GM21515 (cell line): ENCODE results near the gene ARHGEF10L.

ENCODE experiments used
- ATAC-seq: cut with Tn5 transposase; IDR thresholded peaks from one replicate; pipeline ENCODE4 v1.9.1; 2021; ENCODE audit not compliant: unreplicated experiment

Gene ARHGEF10L

DNA sequence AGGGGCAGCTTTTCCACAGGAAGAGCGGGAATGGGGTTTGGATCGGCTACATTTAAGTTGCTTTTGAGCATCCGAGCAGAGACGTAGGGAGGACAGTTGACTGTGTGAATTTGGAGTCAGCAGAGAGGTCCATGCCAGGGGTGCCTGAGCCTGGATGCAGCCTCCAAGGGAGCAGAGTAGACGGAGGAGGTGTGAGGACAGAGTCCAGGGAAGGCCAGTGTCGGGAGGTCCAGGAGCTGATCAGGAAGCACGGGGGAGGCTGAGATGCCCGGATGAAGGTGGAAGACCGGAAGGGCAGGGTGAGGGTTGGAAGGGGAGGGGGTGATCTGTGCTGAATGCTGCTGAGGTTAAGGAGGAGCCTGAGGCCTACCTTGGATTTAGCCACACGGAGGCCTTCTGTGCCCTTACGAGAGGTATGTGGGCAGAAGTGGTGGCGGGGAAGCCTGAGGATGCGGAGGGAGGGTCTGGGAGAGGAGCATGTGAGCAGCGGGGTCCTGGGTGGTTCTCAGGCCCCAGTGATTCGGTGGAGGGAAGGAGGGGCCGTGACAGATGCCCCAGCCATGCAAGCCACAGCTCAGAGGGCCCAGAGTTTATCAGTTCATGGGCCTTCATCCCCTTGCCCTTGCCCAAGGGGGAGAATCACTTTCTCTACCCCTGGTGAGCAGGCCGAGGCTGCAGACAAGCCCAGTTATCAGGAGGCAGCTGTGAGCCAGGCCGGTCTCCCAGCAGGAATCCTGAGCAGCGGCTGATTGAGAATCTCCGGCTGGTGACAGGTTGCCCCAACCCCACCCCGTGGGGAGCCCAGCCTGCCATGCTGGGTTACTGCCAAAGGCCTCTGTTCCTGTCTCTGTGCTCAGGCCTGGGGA is 161.7 kb downstream of the ARHGEF10L start:
- no peak for ATAC-seq

DNA sequence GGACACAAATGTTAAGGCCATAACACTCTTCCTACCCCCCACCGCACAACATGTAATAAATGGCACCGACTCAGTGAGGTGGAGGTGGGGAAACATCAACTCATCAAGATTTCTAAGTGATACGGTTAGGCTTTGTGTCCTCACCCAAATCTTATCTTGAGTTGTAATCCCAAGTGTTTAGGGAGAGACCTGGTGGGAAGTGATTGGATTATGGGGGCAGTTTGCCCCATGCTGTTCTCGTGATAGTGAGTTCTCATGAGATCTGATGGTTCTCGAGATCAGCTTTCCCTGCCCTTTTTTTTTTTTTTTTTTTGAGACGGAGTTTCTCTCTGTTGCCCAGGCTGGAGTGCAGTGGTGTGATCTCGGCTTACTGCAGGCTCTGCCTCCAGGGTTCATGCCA is 164.7 kb downstream of the ARHGEF10L start:
- ATAC-seq, result no peak

DNA sequence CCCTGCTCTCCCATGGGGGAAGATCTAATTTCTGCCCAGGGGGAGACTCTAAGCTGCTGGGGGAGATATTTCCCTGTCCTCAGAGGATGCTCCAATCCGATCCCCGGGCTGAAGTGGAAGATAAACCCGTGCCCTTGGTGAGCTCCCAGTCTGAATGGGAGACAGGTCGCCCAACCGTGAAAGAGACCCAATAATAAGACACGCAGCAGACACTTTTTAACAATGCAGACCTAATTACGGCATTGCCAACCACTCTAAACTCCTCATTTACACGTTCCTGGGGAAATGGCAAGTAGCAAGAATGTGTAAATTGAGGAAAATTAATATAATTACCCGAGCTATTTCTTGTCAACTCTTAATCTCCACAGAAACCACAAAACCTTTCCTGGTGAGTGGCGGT is 166.9 kb downstream of the ARHGEF10L start:
- no peak for ATAC-seq

DNA sequence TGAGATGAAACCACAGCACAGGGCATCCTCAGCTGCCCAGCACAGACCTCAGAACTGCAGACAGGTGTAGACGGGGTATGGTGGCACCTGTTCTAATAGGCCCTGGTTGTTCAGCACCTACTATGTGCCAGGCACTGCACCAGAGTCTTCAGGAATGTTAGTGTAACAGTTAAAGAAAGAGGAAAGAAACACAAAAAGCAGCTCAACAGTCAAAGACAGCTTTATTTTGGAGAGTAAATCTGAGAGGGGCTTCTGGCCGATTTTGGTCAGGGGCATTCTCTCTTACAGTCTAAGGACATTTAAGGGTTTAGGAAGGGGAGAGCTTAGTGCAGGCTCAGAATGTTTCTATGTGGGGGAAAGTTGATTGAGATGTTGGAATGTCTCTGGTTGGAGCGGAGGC is 170.5 kb downstream of the ARHGEF10L start:
- no peak for ATAC-seq

DNA sequence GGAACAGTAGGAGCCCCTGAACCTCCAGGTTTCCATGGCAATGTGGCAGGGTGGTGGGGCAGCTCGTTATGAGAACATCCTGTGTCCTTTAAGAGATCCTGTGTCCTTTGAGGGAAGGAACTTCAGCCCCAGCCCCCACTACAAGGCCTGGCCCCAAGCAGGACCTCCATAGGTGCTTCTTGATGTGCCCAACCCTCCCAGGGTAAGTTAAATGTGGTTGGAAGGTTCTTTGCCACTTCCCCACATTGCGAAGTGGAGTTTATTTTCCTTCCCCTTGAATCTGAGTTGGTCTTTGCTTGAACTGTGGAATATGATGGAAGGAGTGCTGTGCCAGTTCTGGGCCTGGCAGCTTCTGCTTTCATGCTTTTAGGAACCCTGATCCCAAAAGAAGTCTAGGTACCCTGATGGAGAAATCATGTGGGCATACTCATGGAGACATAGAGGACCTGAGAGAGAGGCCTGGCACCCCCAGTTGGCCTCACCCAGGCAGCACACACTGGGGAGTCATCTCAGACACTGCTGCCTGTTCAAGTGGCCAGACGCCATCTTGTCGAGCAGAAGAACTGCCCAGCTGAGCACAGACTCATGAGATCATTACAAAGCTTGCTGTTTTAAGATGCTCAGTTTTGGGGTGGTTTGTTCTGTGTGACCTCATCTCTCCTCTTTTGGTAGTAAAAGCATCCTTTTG is 171.5 kb downstream of the ARHGEF10L start:
- no peak for ATAC-seq

DNA sequence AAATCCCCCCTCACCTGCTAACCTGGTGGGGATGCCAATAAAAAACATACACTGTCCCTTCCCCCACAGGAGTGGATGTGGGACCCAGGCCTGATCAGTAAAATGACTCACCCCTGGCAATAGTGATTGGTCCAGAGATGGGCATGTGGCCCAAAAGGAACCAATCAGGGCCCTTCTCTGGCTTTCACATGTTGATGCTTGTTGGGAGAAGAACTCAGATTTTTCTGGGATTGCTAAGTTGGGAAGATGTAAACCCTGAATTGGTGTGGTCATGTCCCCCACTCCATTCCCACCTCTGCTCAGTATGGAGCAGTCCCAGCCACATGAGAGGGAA is 172.0 kb downstream of the ARHGEF10L start:
- no peak for ATAC-seq

DNA sequence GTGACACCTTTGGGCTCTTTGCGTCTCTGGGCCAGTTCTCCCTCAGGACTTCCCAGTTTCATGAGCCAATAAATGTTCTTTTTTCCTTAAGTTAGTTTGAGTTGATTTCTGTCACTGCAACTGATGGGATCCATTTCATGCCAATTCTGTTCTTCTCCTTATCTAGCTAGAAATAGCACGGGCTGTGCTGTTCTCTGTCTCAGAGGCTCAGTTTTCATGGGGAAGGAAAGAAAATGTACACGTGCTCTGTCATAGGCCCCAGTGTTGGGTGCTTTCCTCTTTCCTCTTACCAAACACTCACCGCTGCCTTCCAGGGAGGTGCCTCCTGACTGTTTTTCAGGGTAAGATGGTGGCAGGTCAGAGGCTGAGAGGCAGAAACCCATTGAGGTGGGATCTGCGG is 172.4 kb downstream of the ARHGEF10L start:
- ATAC-seq, result no peak

DNA sequence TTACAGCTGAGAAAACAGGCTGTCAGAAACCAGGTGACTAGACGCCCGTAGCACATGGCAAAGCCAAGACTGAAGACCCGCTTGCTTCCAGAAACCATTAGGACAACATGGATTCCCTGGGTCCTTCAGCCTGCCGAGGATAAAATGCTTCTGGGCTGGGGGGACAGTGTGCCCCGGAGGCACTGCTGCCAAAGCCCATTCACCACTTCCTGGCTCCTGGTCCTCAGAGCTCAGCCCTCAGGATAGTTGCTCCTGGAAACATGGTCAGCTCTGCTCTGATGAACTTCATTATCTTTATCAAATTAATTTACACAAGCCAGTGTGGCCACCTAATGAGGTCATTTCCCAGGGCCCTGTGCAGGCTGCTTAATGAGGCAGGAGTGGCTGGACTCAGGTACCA is 174.5 kb downstream of the ARHGEF10L start:
- no peak for ATAC-seq

DNA sequence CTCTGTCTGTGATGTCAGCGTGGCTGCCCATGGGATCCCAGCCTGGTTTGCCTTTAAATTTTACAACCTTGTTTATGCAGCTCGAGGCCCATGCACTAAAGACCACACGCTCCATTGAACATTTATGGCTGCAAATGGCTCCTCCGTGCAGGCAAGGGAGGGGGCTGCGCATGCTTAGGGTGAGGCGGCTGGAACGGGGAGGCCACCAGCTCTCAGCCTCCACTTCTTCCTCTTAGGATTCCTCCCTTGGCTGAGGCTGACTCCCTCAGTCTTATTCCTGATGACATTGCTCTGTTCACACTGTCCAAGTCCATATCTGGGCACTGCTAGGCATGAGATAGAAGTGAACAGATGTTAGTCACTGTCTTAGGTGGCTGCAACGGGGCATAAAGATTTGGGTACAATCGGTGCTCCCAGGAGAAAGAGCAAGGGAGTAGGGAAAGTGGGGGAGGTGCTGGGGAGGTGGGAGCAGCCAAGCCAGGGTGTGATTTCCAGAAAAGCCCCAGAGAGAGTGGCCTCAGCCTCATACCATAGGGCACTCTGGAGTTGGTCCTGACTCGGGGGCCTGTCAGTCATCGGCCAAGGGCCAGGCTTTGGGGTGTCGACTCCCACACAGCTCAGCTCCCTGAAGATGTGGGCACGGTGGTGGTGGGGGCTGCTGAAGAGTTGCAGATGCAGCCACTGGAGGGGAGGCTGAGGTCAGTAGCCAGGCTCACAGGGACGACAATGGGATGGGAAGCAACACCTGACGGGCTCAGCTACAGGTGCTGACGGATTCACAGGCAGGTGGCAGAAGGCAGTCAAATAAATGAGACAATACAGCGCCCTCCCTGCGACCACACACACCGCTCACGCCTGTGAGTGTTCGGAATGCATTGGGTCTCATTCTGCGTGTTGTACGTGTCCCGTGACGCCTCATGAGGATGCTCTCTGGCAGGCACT is 178.4 kb downstream of the ARHGEF10L start:
- no peak for ATAC-seq

DNA sequence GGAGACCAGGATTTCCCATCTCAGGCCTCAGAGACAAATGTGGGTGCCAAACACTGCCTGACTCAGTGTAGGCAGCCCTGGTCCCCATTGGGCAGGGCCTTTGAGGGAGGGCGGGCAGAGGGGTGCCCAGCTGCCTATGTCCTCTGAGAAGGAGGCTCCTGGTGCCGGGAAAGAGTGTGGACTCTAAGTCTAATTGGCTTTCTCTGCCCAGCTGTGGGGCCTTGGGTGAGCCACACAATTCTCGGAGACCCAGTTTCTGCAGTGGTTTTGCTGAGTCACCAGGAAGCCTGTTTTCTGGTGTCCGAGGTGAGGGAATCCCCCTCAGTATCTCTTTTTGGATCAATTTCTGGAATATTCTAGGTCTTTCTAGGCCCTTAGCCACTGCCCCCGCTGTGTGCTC is 180.4 kb downstream of the ARHGEF10L start:
- no peak for ATAC-seq

DNA sequence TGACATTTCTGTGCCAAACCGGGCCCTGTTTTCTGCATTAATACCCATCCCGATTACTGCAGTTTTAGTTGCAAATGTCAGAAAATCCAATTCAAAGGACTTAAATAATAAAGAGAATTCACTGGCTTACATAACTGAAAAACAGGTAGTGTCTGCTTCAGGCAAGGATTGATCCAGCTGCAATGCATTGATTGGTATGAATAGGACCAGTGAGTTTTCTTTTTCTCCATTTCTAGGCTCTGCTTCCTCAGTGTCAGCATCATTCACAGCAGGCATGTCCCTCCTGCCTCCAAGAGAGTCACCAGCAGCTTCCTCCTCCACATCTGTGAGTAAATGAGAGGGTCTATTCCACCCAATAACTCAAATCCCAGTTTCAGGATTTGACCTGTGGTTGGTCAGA is 181.9 kb downstream of the ARHGEF10L start:
- ATAC-seq, result no peak

DNA sequence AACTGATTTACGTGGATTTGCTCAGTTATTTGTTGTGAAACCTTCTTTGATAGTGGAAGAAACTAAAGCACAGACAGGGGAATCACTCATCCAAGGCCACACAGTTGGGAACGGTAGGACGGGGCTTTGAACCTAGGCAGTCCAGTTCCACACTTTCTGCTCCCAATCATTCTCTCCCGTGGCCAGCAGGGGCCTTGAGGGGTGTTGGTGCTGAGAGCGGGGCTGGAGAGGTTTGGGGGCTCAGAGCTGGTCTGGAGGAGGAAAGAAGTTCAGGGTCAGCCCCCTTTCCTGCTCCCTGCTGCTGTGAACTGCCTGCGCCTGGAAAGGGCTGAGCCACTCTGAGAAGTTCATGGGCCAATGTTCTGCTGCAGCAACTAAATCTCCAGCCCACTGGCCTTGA is 184.2 kb downstream of the ARHGEF10L start:
- ATAC-seq, result no peak

DNA sequence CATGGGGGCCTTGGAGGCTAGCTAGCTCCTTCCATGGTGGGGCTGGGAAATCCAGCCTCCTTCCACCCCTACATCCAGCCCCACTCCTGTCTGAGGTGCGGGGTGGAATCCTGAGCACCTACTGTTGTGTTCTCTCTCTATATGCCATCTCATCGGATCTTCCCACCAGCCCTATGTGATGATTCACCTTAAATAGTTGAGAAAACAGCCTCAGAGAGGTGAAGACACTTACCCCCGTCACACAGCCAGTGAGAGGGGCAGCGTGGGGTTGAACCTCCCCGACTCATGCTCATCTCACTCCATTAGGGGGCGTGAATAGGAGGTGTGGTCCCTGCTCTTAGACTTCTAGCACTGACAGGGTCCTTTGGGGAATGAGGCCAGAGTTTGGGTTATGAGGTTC is 184.7 kb downstream of the ARHGEF10L start:
- ATAC-seq, result no peak

DNA sequence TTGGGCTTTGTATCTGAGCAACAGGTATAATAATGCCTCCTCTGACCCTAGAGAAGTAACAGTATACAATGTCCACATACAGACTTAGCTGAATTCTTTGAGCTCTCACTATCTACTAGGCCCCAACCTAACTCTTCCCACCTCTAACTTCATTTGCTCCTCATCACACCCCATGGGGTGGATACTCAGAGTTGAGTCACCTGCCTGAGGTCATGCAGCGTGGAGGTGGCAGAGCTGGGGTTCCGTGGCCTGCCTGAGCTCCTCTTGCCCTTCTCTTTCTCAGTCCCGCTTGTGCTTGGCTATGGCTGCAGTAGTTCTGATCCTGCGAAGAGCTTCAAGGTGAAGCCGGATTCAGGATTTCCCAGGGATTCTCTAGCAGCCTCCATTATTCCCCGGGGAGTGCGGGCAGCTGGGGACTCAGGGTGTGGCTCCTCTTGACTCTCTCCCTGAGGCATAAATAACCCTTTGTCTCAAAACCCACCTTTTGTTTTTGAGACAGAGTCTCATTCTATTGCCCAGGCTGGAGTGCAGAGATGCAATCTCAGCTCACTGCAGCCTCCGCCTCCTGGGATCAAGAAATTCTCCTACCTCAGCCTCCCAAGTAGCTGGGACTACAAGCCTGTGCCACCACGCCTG is 185.7 kb downstream of the ARHGEF10L start:
- ATAC-seq, result no peak

DNA sequence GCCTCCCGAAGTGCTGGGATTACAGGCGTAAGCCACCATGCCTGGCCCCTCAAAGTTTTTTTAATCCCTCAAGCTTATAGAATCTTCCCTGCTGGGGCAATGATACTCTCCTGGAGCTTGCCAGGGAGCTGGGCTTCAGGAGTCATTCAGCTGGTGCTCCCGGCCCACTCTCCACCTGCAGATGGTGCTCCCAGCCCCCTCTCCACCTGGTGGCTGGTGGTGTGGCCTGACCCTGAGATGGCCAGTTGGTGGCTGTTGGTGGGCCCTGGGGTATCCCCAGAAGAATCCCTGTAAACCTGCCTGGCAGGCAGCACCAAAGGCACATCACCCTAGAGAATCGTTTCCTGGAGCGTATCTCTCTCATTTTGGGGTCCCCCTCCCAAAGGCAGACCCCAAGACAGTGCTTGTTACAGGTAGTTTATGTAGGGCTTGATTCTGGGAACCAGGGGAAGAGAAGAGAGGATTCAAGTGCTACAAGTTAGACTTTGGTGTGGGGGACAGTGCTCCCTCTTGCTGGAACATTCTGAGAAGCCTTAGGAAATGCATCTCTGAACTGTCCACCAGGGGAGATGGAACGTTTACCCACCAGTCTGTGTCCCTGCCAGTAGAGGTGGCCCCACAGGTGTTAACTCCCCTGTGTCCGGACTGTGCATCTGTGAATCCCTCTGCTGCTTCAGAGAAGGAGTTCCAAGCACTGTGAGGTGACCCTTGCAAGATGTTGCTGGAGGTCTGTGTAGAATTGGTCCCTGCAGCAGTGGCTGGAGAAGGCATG is 186.5 kb downstream of the ARHGEF10L start:
- ATAC-seq, result no peak

DNA sequence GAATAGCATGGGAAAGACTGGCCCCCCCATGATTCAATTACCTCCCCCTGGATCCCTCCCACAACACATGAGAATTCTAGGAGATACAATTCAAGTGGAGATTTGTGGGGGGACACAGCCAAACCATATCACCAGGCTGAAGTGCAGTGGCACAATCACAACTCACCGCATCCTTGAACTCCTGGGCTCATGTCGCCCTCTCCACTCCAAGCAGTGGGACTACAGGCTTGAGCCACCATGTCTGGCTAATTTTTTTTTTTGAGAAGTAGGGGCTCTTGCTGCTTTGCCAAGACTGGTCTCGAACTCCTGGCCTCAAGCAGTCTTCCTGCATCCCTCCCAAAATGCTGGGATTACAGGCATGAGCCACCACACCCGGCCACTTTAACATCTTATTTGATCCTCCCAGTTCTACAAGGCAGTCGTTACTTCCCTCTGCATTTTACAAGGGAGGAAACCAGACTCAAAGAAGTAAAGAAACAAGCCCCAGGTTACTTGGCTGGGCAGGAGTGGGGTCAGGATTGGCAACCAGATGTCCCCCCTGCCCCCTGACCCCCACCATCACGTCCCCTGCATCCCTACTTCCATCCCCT is 188.7 kb downstream of the ARHGEF10L start:
- ATAC-seq, result no peak

DNA sequence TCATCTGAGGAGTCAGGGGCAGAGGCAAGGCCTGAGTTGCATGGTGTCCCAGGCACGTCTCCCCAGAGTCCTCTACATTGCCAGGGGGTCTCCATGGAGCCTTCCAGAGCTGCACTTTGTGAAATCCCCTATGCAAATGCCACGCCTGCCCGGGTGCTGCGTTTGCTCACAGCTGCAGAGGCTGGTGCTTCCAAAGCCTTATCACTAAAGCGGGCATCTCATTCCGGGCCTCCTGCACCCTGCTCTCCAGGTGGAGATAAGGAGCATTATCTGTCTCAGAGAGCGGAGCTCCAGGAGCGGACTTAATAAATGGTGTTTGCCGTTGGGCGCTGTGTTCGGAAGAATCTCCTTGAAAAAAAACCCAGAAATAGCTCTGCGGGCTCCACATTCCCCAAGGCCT is 189.8 kb downstream of the ARHGEF10L start:
- no peak for ATAC-seq

DNA sequence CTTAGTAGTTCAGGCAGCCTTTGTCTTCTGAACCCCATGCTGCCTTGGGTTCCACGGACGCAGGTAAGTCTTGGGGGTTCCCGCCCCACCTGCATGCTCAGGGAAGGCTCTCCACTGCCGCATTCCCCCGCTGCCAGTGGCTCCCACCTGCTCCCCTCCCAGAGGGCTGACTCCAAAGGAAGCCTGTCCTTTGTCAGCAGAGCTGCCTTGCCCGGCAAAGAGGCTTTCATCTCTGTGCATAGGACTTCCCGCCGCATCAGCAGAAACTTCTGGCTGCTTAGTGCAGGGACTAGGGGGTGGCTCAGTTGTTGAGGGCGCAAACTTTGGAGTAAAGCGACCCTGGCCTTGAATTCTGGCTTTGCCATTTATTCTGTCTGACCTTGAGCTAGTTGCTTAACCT is 190.4 kb downstream of the ARHGEF10L start:
- no peak for ATAC-seq

DNA sequence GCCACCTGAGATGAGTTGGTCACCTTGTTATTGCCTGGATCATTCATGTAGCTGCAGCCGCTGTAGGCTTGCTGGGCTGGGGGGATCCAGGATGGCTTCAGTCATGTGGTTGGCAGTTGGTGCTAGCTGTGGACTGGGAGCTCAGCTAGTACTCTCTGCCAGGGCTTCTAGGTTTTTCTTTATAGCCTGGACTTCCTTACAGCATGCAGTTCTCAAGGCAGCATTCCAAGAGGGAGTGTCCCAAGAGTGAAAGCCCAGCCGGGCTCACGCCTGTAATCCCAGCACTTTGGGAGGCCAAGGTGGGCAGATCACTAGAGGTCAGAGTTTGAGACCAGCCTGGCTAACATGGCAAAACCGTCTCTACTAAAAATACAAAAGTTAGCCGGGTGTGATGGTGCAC is 192.0 kb downstream of the ARHGEF10L start:
- ATAC-seq, result no peak

DNA sequence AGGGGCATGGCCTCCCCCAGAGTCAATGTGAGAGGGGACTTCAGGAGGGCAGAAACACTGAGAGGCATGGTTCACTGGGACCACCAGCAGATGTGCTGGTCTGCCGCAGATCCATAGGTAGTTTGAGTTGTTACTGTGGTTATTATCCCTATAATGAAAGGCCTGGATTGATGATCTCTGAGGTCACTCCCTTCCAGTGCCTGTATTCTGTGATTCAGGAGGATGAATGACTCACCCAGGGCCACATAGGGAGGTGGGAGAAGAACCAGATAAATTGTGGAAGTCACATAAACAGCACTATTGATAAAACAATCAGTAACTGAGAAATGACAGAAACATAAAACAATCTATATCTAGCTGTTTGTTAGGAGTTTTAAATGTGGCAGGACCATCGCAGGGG is 193.0 kb downstream of the ARHGEF10L start:
- no peak for ATAC-seq
